ENCODE data around the gene PPA1.
"Not testable (repeated sequence)": the region's sequence is repeated elsewhere in the genome, so short reads cannot be mapped to it uniquely, and the experiment has no call there.

PPA1 gene

GRCh38 chr10:70169649-70170364 is 63.4 kb downstream of the PPA1 start:
- DNase-seq (ENCODE audit: low read depth in 3 of 3): no peak

GRCh38 chr10:70169011-70169410 is 64.2 kb downstream of the PPA1 start:
- no peak for DNase-seq (ENCODE audit: low read depth in 3 of 3)

- no peak for DNase-seq (ENCODE audit: low read depth in 3 of 3)
These were observed 66.0 kb downstream of the PPA1 start for GRCh38 chr10:70167246-70167645.

- DNase-seq (ENCODE audit: low read depth in 3 of 3): no peak
These were observed 66.8 kb downstream of the PPA1 start for GRCh38 chr10:70166394-70166793.

GRCh38 chr10:70164163-70164562 is 69.1 kb downstream of the PPA1 start:
- no peak for DNase-seq (ENCODE audit: low read depth in 3 of 3)

- no peak for DNase-seq (ENCODE audit: low read depth in 3 of 3)
These were observed 69.8 kb downstream of the PPA1 start for GRCh38 chr10:70163448-70163847.

GRCh38 chr10:70162892-70163201 is 70.4 kb downstream of the PPA1 start:
- DNase-seq (ENCODE audit: low read depth in 3 of 3): peak in 2 of 3 donors; percentile 56 to 62

GRCh38 chr10:70162151-70162891 is 70.9 kb downstream of the PPA1 start:
- DNase-seq (ENCODE audit: low read depth in 3 of 3): no peak

GRCh38 chr10:70160798-70161197 is 72.4 kb downstream of the PPA1 start:
- no peak for DNase-seq (ENCODE audit: low read depth in 3 of 3)

- DNase-seq (ENCODE audit: low read depth in 3 of 3): not testable (repeated sequence)
These were observed 73.9 kb downstream of the PPA1 start for GRCh38 chr10:70159366-70159765.

GRCh38 chr10:70158113-70158512 is 75.1 kb downstream of the PPA1 start:
- DNase-seq (ENCODE audit: low read depth in 3 of 3): no peak

- DNase-seq (ENCODE audit: low read depth in 3 of 3): no peak
These were observed 77.9 kb downstream of the PPA1 start for GRCh38 chr10:70155255-70155838.

Measured in stimulated activated CD4-positive, alpha-beta T cell treated with anti-CD3 and anti-CD28 coated beads, TNF-alpha, amount 100 ng/mL, for 48 hours (primary cell).